Transverse colon (tissue), 4 donors: Measurements from ENCODE around the gene PPCDC. TPM values are rescaled to one million over a fixed set of nuclear protein-coding genes. Genes with fewer than 3 reads are reported as not detected.
A peak's percentile ranks its signal among the peaks of the same experiment; 100 is the strongest.

Source experiments
- DNase-seq: peaks from one replicate; pipeline ENCODE4 v3.0.0-alpha.2; 2019
- H3K27ac ChIP-seq, 4 donors: fragments of 200-600 bp; sonication (generic); 2 replicates each; pipeline ENCODE4 v1.5.1; 2016 to 2018; ENCODE audit warnings: inconsistent platforms in 4 of 4
- H3K27me3 ChIP-seq: fragments of 200-600 bp; sonication (generic); 2 replicates; pipeline ENCODE4 v1.5.1; 2017; ENCODE audit warnings: inconsistent platforms
- H3K36me3 ChIP-seq, 4 donors: fragments of 200-600 bp; sonication (generic); 2 replicates each; pipeline ENCODE4 v1.5.1; 2017 to 2019; ENCODE audit warnings: inconsistent platforms in 4 of 4
- H3K4me1 ChIP-seq, 4 donors: fragments of 200-600 bp; sonication (generic); 2 replicates each; pipeline ENCODE4 v1.5.1; 2017 to 2020; ENCODE audit warnings: inconsistent platforms in 4 of 4
- H3K4me3 ChIP-seq, 4 donors: fragments of 200-600 bp; sonication (generic); 1 replicate in 1 of 4; 2 replicates in 3 of 4; pipeline versions ENCODE4 v1.5.1 to v1.6.1; 2017 to 2019; ENCODE audit warnings: inconsistent platforms in 4 of 4
- H3K9me3 ChIP-seq, 2 donors: fragments of 200-600 bp; sonication (generic); 2 replicates each; pipeline ENCODE4 v1.5.1; 2017 to 2019; ENCODE audit warnings: inconsistent platforms in 2 of 2
- CTCF ChIP-seq, 5 experiments: fragments of 200-600 bp in 3 of 5; fragments of 450-650 bp in 2 of 5; sonication (generic) in 3 of 5; IDR thresholded peaks; 1 replicate in 2 of 5; 2 replicates in 3 of 5; pipeline ENCODE4 v1.5.1; 2016 to 2017; ENCODE audit warnings: antibody characterized with exemption in 5 of 5, inconsistent platforms in 3 of 5, mild to moderate bottlenecking in 2 of 5, moderate library complexity in 1 of 5
- EP300 ChIP-seq: sonication (generic); formaldehyde crosslinking; IDR thresholded peaks from one replicate; pipeline ENCODE4 v1.6.1; 2017; ENCODE audit warnings: antibody characterized with exemption, low read depth
- POLR2A ChIP-seq: fragments of 450-650 bp; IDR thresholded peaks from one replicate; pipeline ENCODE4 v1.6.1; 2016; ENCODE audit warnings: antibody characterized with exemption, mild to moderate bottlenecking, moderate library complexity
- POLR2AphosphoS5 ChIP-seq, 3 donors: sonication (generic); formaldehyde crosslinking; IDR thresholded peaks; one replicate each; pipeline ENCODE4 v1.6.1; 2016; ENCODE audit warnings: antibody characterized with exemption in 3 of 3
- WGBS, 2 donors: methylation state at CpG; one replicate each; pipeline ENCODE4 v1.1.5; 2018; ENCODE audit warnings: low coverage in 1 of 2; 5-methylcytosine and 5-hydroxymethylcytosine counted together
- in situ Hi-C, 4 donors: fragments of 200-750 bp; cut with MboI; loops; one replicate each; pipeline versions ENCODE4 v1.15.0 to v1.15.1; 2017; ENCODE audit warnings: low sequenced_read_pairs in 3 of 4, low pct_ligation_motif_present in 1 of 4, low pct_unique_long_range_greater_than_20kb in 1 of 4
- intact Hi-C: fragments of 100-400 bp; cut with DNase I; formaldehyde crosslinking; loops from one replicate; pipeline ENCODE4 v1.15.1; 2023; ENCODE audit warnings: low total_unique reads
- total RNA-seq, 4 donors: library from RNA; depleted of rRNA; stranded (reverse); fragments of >200 nt; gene quantifications; one replicate each; pipeline ENCODE4 v1.1.0, GENCODE V29; 2016

Gene PPCDC
- total RNA-seq, 4 donors from 2014 or later, result 5.2 to 54.5 (median 25.2) TPM

GRCh38 chr15:75064846-75065245 is 41.5 kb downstream of the PPCDC start:
- Histone ChIP-seq H3K27me3 (no peaks in the 10 kb centered on the region), H3K4me3 (no peak overlapping the region), H3K27ac (peak overlapping the region in 1 of 4 donors; percentile 3), H3K36me3 (no peaks in the 10 kb centered on the region), H3K4me1 (peaks cover 0 to 13% (median 0%) of the 10 kb centered on the region in 4 donors), H3K9me3 (peaks cover 0 to 5% of the 10 kb centered on the region in 2 donors)
- in situ Hi-C loops (no loop called here), intact Hi-C loops (no loop called here)
- 47 to 68% methylated on average over 2 of the region's 2 CpGs for WGBS, 2 donors
- TF ChIP-seq POLR2AphosphoS5 (IDR thresholded peaks at IDR 0.05), result no peak
- no peak for TF ChIP-seq CTCF (IDR thresholded peaks at IDR 0.05)
- TF ChIP-seq EP300, result no peak
- TF ChIP-seq POLR2A, result no peak
- DNase-seq, result no peak

GRCh38 chr15:75065467-75065850 is 42.1 kb downstream of the PPCDC start:
- WGBS, 2 donors, result 43 to 55% methylated on average over 1 of the region's 1 CpG
- intact Hi-C loops, result no loop called here
- Histone ChIP-seq H3K9me3 (peaks cover 0 to 5% of the 10 kb centered on the region in 2 donors), H3K27me3 (no peaks in the 10 kb centered on the region), H3K4me1 (peaks cover 0 to 13% (median 0%) of the 10 kb centered on the region in 4 donors), H3K4me3 (no peak overlapping the region), H3K27ac (no peak overlapping the region), H3K36me3 (no peaks in the 10 kb centered on the region)
- TF ChIP-seq POLR2A (no peak), POLR2AphosphoS5 (IDR thresholded peaks at IDR 0.05) (no peak), EP300 (no peak), CTCF (IDR thresholded peaks at IDR 0.05) (no peak)
- in situ Hi-C loops, result no loop called here
- no peak for DNase-seq

GRCh38 chr15:75065851-75066509 is 42.6 kb downstream of the PPCDC start:
- no peaks in the 10 kb centered on the region for H3K36me3 ChIP-seq
- TF ChIP-seq POLR2AphosphoS5 (IDR thresholded peaks at IDR 0.05) (no peak), EP300 (no peak), CTCF (IDR thresholded peaks at IDR 0.05) (no peak), POLR2A (no peak)
- H3K27me3 ChIP-seq, result no peaks in the 10 kb centered on the region
- H3K27ac ChIP-seq, result no peak overlapping the region
- H3K4me1 ChIP-seq, result peaks cover 0 to 13% (median 0%) of the 10 kb centered on the region in 4 donors
- in situ Hi-C loops (no loop called here), intact Hi-C loops (no loop called here)
- H3K4me3 ChIP-seq, result no peak overlapping the region
- DNase-seq, result no peak
- H3K9me3 ChIP-seq, result peaks cover 0 to 5% of the 10 kb centered on the region in 2 donors
- 71 to 82% methylated on average over 5 to 6 of the region's 6 CpGs for WGBS, 2 donors

- peaks cover 0 to 13% (median 0%) of the 10 kb centered on the region in 4 donors for H3K4me1 ChIP-seq
These were observed 43.9 kb downstream of the PPCDC start for GRCh38 chr15:75067123-75067830.

More at GRCh38 chr15:75067123-75067830, 43.9 kb downstream of the PPCDC start:
- 66 to 75% methylated on average over 3 of the region's 3 CpGs for WGBS, 2 donors
- Histone ChIP-seq H3K27ac (no peak overlapping the region), H3K36me3 (no peaks in the 10 kb centered on the region), H3K9me3 (peaks cover 0 to 5% of the 10 kb centered on the region in 2 donors), H3K4me3 (no peak overlapping the region), H3K27me3 (no peaks in the 10 kb centered on the region)
- DNase-seq, result no peak
- intact Hi-C loops, result no loop called here
- in situ Hi-C loops, result no loop called here
- no peak for TF ChIP-seq POLR2AphosphoS5 (IDR thresholded peaks at IDR 0.05)
- TF ChIP-seq CTCF (IDR thresholded peaks at IDR 0.05), result no peak
- TF ChIP-seq POLR2A, result no peak
- TF ChIP-seq EP300, result no peak
